Smooth muscle cell (in vitro differentiated cells): ENCODE results near the gene COL13A1. TPM values are rescaled to one million over a fixed set of nuclear protein-coding genes. Genes with fewer than 3 reads are reported as not detected.

Experiments
- DNase-seq: peaks from one replicate; lab custom pipeline; 2025; ENCODE audit not compliant: unreplicated experiment; lab: John Stamatoyannopoulos, UW
- H2AFZ ChIP-seq: fragments of 200-600 bp; sonication (generic); 2 replicates; pipeline ENCODE4 v1.6.0; 2016; ENCODE audit warnings: antibody characterized with exemption, low read depth, mild to moderate bottlenecking
- H3F3A ChIP-seq: fragments of 200-600 bp; sonication (generic); 2 replicates; pipeline ENCODE4 v1.6.0; 2017; ENCODE audit warnings: antibody characterized with exemption, low read depth
- H3K27ac ChIP-seq: fragments of 200-600 bp; sonication (generic); 2 replicates; pipeline ENCODE4 v1.5.1; 2016; ENCODE audit warnings: low read depth, mild to moderate bottlenecking
- H3K27me3 ChIP-seq: fragments of 200-600 bp; sonication (generic); 2 replicates; pipeline ENCODE4 v1.6.1; 2016; ENCODE audit warnings: low read depth, mild to moderate bottlenecking
- H3K36me3 ChIP-seq: fragments of 200-600 bp; sonication (generic); 2 replicates; pipeline ENCODE4 v1.5.1; 2016; ENCODE audit warnings: low read depth
- H3K4me1 ChIP-seq: fragments of 200-600 bp; sonication (generic); 2 replicates; pipeline ENCODE4 v1.5.1; 2016; ENCODE audit warnings: low read depth
- H3K4me2 ChIP-seq: fragments of 200-600 bp; sonication (generic); 2 replicates; pipeline ENCODE4 v1.6.0; 2016; ENCODE audit warnings: mild to moderate bottlenecking
- H3K4me3 ChIP-seq: fragments of 200-600 bp; sonication (generic); 2 replicates; pipeline ENCODE4 v1.5.1; 2016; ENCODE audit warnings: mild to moderate bottlenecking
- H3K79me2 ChIP-seq: fragments of 200-600 bp; sonication (generic); 2 replicates; pipeline ENCODE4 v1.6.0; 2016; ENCODE audit warnings: low read depth, mild to moderate bottlenecking
- H3K9ac ChIP-seq: fragments of 200-600 bp; sonication (generic); 2 replicates; pipeline ENCODE4 v1.6.0; 2016; ENCODE audit warnings: low read depth
- H3K9me3 ChIP-seq: fragments of 200-600 bp; sonication (generic); replicated peaks from 2 replicates; pipeline ENCODE4 v1.5.1; 2016; ENCODE audit warnings: low read depth
- H4K20me1 ChIP-seq: fragments of 200-600 bp; sonication (generic); 2 replicates; pipeline ENCODE4 v1.6.0; 2016; ENCODE audit warnings: low read depth
- WGBS: methylation state at CpG from one replicate; pipeline ENCODE4 v1.1.7; 2016; ENCODE audit warnings: low lambda C conversion rate; 5-methylcytosine and 5-hydroxymethylcytosine counted together
- polyA plus RNA-seq: library from polyadenylated mRNA; unstranded; fragments of >200 nt; fragmentation: Nextera tagmentation; extraction: Ambion mirVana; gene quantifications from 2 replicates; pipeline ENCODE4 v1.2.1, GENCODE V29; 2016
- total RNA-seq: library from RNA; depleted of rRNA; stranded (reverse); fragments of >200 nt; gene quantifications from 2 replicates; pipeline ENCODE4 v1.2.3, GENCODE V29; 2014
- TF ChIP-seq, protein P1 (sequence below): fragments of 200-600 bp; sonication (generic); IDR thresholded peaks from 2 replicates; pipeline ENCODE4 v1.5.1; 2017; ENCODE audit warnings: borderline replicate concordance, mild to moderate bottlenecking, antibody characterized with exemption; ENCODE audit not compliant: insufficient read depth, poor library complexity, severe bottlenecking

COL13A1 gene
- total and polyA plus RNA-seq, 2 experiments from 2014 or later = 6.1 to 15.0 TPM

DNA sequence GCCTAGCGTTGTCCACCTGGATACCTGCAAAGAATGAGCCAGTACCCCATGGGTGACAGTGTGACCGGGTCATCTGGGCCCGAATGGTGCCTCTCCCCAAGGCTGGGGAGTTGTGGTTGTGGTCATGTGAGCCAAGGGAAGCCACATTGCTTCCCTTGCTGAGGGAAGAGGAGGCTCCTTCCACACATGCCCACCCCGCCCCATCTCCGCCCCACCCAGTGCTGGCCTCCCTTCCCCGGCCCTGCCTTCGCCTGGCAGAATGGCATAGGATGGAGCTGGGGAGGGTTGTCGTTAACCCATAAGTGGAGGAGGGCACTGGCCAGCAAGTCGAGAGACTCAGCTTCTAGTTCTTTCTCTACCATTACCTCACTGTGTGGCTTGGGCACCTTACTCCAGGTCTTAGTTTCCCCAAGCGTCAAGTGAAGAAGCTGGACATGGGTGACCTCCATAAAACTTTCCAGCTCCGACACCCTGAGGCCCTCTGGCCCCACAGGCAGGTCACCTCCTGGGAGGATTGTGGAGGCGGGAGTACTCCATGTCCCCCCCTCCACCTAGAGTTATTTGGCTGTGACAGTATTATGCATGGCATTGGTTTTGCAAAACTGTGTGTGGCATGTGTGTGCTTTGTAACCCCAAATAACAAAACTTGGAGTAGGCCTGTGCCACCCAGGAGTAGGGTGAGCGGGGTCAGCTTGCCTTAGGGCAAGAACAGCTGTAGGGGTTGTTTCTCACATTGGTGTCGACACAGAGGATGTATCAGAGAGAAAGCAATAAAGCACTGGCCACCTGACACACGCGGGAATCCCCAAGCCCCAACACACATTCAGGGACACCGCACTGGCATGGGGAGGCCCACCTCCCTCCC lies 160.4 kb downstream of the COL13A1 start:
- TF ChIP-seq, protein P1, sequence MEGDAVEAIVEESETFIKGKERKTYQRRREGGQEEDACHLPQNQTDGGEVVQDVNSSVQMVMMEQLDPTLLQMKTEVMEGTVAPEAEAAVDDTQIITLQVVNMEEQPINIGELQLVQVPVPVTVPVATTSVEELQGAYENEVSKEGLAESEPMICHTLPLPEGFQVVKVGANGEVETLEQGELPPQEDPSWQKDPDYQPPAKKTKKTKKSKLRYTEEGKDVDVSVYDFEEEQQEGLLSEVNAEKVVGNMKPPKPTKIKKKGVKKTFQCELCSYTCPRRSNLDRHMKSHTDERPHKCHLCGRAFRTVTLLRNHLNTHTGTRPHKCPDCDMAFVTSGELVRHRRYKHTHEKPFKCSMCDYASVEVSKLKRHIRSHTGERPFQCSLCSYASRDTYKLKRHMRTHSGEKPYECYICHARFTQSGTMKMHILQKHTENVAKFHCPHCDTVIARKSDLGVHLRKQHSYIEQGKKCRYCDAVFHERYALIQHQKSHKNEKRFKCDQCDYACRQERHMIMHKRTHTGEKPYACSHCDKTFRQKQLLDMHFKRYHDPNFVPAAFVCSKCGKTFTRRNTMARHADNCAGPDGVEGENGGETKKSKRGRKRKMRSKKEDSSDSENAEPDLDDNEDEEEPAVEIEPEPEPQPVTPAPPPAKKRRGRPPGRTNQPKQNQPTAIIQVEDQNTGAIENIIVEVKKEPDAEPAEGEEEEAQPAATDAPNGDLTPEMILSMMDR = no peak
- Histone ChIP-seq H3K27me3 (peaks cover 26% of the 10 kb centered on the region), H3K9ac (no peak overlapping the region), H3K79me2 (no peaks in the 10 kb centered on the region), H2AFZ (no peak overlapping the region), H3K27ac (no peak overlapping the region), H3K4me1 (no peaks in the 10 kb centered on the region), H3K9me3 (no peaks in the 10 kb centered on the region), H3K36me3 (no peaks in the 10 kb centered on the region), H3K4me3 (no peak overlapping the region), H3K4me2 (no peak overlapping the region), H4K20me1 (no peaks in the 10 kb centered on the region), H3F3A (no peaks in the 10 kb centered on the region)
- 88% methylated on average over 16 of the region's 17 CpGs for WGBS
- DNase-seq = no peak

DNA sequence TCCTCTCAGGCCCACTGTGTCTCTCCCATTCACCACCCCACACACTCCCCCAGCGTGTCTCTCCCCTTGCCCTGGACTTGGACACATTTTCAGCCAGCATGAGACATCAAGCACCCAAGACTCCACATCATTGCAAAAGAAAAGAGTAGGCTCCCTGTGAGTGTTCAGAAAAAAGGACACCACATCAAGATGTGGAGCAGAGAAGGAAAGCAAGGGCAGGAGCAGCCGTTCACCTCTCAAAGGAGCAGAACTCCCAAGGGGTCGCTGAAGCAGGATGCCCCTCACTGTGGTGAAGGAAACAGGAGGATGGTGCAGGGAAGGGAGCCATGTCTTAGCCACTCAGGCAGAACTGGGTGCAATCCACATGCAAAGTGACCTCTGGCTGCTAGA lies 161.0 kb downstream of the COL13A1 start:
- TF ChIP-seq, protein P1 = no peak

DNA sequence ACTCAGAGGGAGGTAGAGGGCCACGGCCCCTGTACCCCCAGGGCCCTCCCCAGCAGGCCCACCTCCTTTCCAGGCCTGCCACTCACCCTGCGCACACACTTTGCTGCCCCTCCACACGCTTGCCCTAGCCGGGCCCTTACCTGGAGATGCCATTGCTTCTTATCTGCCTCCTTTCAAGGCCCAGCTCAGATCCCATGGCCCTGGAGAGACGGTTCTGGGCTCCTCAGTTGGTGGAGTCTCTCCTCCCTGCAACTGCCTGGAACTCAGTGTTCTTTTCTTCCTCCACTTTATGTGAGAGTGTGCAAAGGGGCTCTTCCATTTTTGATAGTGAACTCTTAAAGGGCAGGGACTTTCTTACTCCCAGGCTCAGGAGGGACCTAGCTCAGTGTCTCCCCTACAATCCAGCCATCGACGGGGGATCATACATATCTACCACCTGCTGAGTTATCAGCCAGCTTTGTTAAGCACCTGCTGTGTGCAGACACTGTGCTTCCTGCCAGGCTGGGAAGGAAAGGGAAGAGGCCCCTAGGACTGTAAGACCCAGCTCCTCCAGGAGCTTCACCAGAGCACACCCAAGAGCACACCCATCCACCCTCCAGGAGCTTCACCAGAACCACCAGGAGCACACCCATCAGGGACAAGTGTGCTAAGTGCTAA lies 161.6 kb downstream of the COL13A1 start:
- 85% methylated on average over 7 of the region's 7 CpGs for WGBS
- Histone ChIP-seq H3K4me3 (no peak overlapping the region), H3K27ac (no peak overlapping the region), H3K4me2 (no peak overlapping the region), H3K79me2 (no peaks in the 10 kb centered on the region), H3K36me3 (no peaks in the 10 kb centered on the region), H3K9ac (no peak overlapping the region), H2AFZ (no peak overlapping the region), H3K4me1 (no peaks in the 10 kb centered on the region), H3K27me3 (peaks cover 26% of the 10 kb centered on the region), H3K9me3 (no peaks in the 10 kb centered on the region), H3F3A (no peaks in the 10 kb centered on the region), H4K20me1 (no peaks in the 10 kb centered on the region)
- DNase-seq = no peak
- TF ChIP-seq, protein P1 = no peak

More for the DNA sequence above, 161.0 kb downstream of the COL13A1 start:
- Histone ChIP-seq H2AFZ (no peak overlapping the region), H3K4me2 (no peak overlapping the region), H3K4me1 (no peaks in the 10 kb centered on the region), H3K27ac (no peak overlapping the region), H3K79me2 (no peaks in the 10 kb centered on the region), H3K9me3 (no peaks in the 10 kb centered on the region), H3K27me3 (peaks cover 26% of the 10 kb centered on the region), H4K20me1 (no peaks in the 10 kb centered on the region), H3F3A (no peaks in the 10 kb centered on the region), H3K9ac (no peak overlapping the region), H3K36me3 (no peaks in the 10 kb centered on the region), H3K4me3 (no peak overlapping the region)
- DNase-seq = no peak
- WGBS = 93% methylated on average over 3 of the region's 3 CpGs
